ENCODE measurements around the gene ABCG1.

The ABCG1 gene

DNA sequence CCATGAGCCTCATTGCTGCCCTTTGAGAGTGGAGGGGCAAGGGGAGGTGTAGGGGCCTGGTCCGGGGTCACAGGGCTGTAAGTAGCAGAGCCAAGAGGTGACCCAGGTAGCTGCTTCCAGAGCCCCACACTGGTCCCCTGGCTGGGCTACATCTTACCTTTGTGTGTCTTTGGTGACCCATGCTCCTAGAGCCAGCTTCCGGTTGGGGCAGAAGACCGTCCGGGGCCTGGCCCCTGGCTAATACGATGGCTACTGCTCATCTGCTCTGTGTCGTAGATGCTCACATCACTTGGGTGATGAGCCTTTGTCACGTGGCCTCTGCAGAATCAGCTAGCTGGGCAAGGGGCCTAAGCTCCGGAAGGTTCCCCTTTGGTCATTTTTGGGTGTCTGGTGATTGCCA lies 20.6 kb downstream of the ABCG1 start:
- H3F3A ChIP-seq (ENCODE audit: insufficient read depth, low read length) = peaks cover 17% of the 10 kb centered on the region
- TF ChIP-seq EZH2 (optimal IDR thresholded peaks at IDR 0.05; ENCODE audit: low read depth, low read length) = no peak
- no peak for TF ChIP-seq EZH2phosphoT487 (IDR thresholded peaks at IDR 0.05; ENCODE audit: low read length)
- TF ChIP-seq, protein P1, sequence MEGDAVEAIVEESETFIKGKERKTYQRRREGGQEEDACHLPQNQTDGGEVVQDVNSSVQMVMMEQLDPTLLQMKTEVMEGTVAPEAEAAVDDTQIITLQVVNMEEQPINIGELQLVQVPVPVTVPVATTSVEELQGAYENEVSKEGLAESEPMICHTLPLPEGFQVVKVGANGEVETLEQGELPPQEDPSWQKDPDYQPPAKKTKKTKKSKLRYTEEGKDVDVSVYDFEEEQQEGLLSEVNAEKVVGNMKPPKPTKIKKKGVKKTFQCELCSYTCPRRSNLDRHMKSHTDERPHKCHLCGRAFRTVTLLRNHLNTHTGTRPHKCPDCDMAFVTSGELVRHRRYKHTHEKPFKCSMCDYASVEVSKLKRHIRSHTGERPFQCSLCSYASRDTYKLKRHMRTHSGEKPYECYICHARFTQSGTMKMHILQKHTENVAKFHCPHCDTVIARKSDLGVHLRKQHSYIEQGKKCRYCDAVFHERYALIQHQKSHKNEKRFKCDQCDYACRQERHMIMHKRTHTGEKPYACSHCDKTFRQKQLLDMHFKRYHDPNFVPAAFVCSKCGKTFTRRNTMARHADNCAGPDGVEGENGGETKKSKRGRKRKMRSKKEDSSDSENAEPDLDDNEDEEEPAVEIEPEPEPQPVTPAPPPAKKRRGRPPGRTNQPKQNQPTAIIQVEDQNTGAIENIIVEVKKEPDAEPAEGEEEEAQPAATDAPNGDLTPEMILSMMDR (IDR thresholded peaks at IDR 0.05; ENCODE audit: low read length) = no peak
- no peaks in the 10 kb centered on the region for H3K9me3 ChIP-seq (replicated peaks; ENCODE audit: insufficient read depth, low read length)
- H2AFZ ChIP-seq (ENCODE audit: low read length) = no peak overlapping the region
- H3K27ac ChIP-seq (ENCODE audit: low read length) = no peak overlapping the region
- no peaks in the 10 kb centered on the region for H3K79me2 ChIP-seq (ENCODE audit: low read length)
- no peak overlapping the region for H3K4me2 ChIP-seq (ENCODE audit: low read depth, low read length)
- H3K9ac ChIP-seq (ENCODE audit: low read length) = no peak overlapping the region
- H3K4me1 ChIP-seq (ENCODE audit: low read length) = peaks cover 27% of the 10 kb centered on the region
- H4K20me1 ChIP-seq (ENCODE audit: insufficient read depth, low read length) = no peaks in the 10 kb centered on the region
- H3K36me3 ChIP-seq (replicated peaks; ENCODE audit: insufficient read depth, low read length) = no peaks in the 10 kb centered on the region
- H3K9me2 ChIP-seq (replicated peaks; ENCODE audit: insufficient read depth, low read length) = no peaks in the 10 kb centered on the region
- no peak for DNase-seq
- H3K27me3 ChIP-seq (replicated peaks; ENCODE audit: insufficient read depth, low read length) = peaks cover 53% of the 10 kb centered on the region
- no peak overlapping the region for H3K4me3 ChIP-seq (ENCODE audit: low read length)

DNA sequence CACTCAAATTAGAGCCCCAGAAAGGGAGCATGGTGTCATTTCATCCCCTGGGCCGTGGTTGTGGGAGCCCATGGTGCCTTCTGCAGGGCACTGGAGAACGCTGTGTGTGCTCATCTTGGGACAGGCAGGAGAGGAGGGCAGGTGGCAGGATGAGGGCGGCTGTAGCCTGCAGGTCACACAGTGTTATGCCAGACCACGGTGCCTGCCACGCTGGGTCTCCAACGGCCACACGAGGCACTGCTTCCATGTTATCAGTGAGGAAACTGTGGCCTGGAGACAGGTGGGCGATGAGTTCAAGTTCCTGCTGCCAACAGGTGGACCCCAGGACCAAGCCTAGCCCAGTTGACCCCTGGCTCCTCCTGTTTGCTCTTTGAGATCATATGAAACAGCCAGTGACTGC lies 21.0 kb downstream of the ABCG1 start:
- H3K27me3 ChIP-seq (replicated peaks; ENCODE audit: insufficient read depth, low read length) = peaks cover 57% of the 10 kb centered on the region
- H3K36me3 ChIP-seq (replicated peaks; ENCODE audit: insufficient read depth, low read length) = no peaks in the 10 kb centered on the region
- H3K4me2 ChIP-seq (ENCODE audit: low read depth, low read length) = no peak overlapping the region
- no peak overlapping the region for H3K4me3 ChIP-seq (ENCODE audit: low read length)
- H3K27ac ChIP-seq (ENCODE audit: low read length) = no peak overlapping the region
- peaks cover 15% of the 10 kb centered on the region for H3F3A ChIP-seq (ENCODE audit: insufficient read depth, low read length)
- H3K9me3 ChIP-seq (replicated peaks; ENCODE audit: insufficient read depth, low read length) = no peaks in the 10 kb centered on the region
- H3K79me2 ChIP-seq (ENCODE audit: low read length) = no peaks in the 10 kb centered on the region
- H4K20me1 ChIP-seq (ENCODE audit: insufficient read depth, low read length) = no peaks in the 10 kb centered on the region
- DNase-seq = no peak
- H3K9ac ChIP-seq (ENCODE audit: low read length) = no peak overlapping the region
- H2AFZ ChIP-seq (ENCODE audit: low read length) = no peak overlapping the region
- H3K4me1 ChIP-seq (ENCODE audit: low read length) = peaks cover 25% of the 10 kb centered on the region
- no peaks in the 10 kb centered on the region for H3K9me2 ChIP-seq (replicated peaks; ENCODE audit: insufficient read depth, low read length)
- TF ChIP-seq, protein P1 (IDR thresholded peaks at IDR 0.05; ENCODE audit: low read length) = peak; percentile 33
- no peak for TF ChIP-seq EZH2phosphoT487 (IDR thresholded peaks at IDR 0.05; ENCODE audit: low read length)

DNA sequence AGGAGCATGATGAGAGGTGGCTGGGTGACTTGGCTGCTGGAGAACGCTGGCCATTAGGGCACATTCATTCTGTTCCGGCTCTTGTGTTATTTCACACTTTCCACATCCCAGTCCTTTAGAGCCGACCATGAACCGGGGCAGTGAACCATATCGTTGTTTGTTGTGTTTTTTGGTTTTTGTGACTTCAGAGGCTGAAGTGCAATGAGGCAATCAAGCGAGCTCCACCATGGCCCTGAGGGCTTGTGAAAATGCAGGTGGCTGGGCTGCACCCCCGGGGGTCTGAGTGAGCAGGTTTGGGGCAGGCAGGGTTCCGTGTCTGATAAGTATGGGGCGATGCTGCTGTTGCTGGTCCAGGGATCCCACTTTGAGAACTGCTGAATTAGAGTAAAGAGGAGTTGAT lies 23.7 kb downstream of the ABCG1 start:
- H3K4me3 ChIP-seq (ENCODE audit: low read length) = no peak overlapping the region
- DNase-seq = no peak

More for the DNA sequence above, 23.7 kb downstream of the ABCG1 start:
- H2AFZ ChIP-seq (ENCODE audit: low read length) = no peak overlapping the region
- H3K9me3 ChIP-seq (replicated peaks; ENCODE audit: insufficient read depth, low read length) = no peaks in the 10 kb centered on the region
- TF ChIP-seq EZH2 (optimal IDR thresholded peaks at IDR 0.05; ENCODE audit: low read depth, low read length) (no peak), EZH2phosphoT487 (IDR thresholded peaks at IDR 0.05; ENCODE audit: low read length) (no peak)
- TF ChIP-seq, protein P1 (IDR thresholded peaks at IDR 0.05; ENCODE audit: low read length) = no peak
- no peaks in the 10 kb centered on the region for H3F3A ChIP-seq (ENCODE audit: insufficient read depth, low read length)
- no peaks in the 10 kb centered on the region for H3K9me2 ChIP-seq (replicated peaks; ENCODE audit: insufficient read depth, low read length)
- H3K27ac ChIP-seq (ENCODE audit: low read length) = no peak overlapping the region
- H3K9ac ChIP-seq (ENCODE audit: low read length) = no peak overlapping the region
- H3K27me3 ChIP-seq (replicated peaks; ENCODE audit: insufficient read depth, low read length) = peaks cover 60% of the 10 kb centered on the region
- H3K79me2 ChIP-seq (ENCODE audit: low read length) = no peaks in the 10 kb centered on the region
- H3K4me1 ChIP-seq (ENCODE audit: low read length) = no peaks in the 10 kb centered on the region
- H3K36me3 ChIP-seq (replicated peaks; ENCODE audit: insufficient read depth, low read length) = no peaks in the 10 kb centered on the region
- H4K20me1 ChIP-seq (ENCODE audit: insufficient read depth, low read length) = no peaks in the 10 kb centered on the region
- H3K4me2 ChIP-seq (ENCODE audit: low read depth, low read length) = no peak overlapping the region
